ENCODE data around the gene GTF3C1.
A peak's percentile ranks its signal among the peaks of the same experiment; 100 is the strongest.
"Not testable (repeated sequence)": the region's sequence is repeated elsewhere in the genome, so short reads cannot be mapped to it uniquely, and the experiment has no call there.

GTF3C1 gene, protein sequence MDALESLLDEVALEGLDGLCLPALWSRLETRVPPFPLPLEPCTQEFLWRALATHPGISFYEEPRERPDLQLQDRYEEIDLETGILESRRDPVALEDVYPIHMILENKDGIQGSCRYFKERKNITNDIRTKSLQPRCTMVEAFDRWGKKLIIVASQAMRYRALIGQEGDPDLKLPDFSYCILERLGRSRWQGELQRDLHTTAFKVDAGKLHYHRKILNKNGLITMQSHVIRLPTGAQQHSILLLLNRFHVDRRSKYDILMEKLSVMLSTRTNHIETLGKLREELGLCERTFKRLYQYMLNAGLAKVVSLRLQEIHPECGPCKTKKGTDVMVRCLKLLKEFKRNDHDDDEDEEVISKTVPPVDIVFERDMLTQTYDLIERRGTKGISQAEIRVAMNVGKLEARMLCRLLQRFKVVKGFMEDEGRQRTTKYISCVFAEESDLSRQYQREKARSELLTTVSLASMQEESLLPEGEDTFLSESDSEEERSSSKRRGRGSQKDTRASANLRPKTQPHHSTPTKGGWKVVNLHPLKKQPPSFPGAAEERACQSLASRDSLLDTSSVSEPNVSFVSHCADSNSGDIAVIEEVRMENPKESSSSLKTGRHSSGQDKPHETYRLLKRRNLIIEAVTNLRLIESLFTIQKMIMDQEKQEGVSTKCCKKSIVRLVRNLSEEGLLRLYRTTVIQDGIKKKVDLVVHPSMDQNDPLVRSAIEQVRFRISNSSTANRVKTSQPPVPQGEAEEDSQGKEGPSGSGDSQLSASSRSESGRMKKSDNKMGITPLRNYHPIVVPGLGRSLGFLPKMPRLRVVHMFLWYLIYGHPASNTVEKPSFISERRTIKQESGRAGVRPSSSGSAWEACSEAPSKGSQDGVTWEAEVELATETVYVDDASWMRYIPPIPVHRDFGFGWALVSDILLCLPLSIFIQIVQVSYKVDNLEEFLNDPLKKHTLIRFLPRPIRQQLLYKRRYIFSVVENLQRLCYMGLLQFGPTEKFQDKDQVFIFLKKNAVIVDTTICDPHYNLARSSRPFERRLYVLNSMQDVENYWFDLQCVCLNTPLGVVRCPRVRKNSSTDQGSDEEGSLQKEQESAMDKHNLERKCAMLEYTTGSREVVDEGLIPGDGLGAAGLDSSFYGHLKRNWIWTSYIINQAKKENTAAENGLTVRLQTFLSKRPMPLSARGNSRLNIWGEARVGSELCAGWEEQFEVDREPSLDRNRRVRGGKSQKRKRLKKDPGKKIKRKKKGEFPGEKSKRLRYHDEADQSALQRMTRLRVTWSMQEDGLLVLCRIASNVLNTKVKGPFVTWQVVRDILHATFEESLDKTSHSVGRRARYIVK (N-terminal part only)

DNA sequence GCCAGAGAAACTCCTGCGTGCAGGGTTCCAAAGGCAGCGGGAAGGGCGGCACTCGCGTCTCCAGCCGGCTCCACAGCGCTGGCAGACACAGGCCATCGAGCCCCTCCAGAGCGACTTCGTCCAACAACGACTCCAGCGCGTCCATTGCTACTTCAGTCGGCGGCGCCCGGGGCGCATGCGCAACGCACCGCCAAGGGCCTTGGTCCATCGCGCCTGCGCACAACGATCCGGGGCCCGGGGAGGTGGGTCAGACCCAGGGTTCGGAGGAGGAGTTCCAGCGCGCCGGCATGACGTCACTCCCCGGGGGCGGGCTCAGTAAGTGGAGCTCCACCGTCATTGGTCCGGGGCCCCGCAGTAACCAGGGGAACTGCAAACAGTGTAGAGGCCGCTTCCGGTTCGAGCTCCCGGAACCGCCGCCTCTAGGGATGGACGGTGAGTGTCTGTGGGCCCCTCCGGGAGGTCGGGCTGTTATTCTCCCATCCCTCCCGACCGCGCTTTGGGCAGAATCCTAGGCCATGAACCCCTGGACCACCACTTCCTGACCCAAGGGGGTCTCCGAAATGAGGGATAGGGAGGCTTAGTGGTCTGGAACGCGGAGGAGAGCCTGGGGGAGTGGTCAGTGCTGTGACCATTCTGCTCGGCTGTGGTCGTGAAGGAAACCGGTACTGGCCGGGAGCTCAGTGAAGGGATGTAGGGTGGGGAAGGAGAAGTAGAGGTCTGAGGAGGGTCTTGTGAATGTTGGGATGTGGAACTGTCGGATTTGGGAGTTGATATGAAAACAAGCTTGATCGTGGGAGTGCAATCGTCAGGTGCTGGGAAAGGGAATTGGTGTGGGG, at the start of gene GTF3C1, which contains the start of gene KATNIP:
GTF3C1 (minus strand) TSS at position 168 of the 836 bp plus-strand sequence; CDS start at position 145, 23 bp downstream.
KATNIP (plus strand) TSS at position 399 of the 836 bp plus-strand sequence; CDS start at position 426, 27 bp downstream.
- DNase-seq (ENCODE audit: low read depth), result peak; percentile 96

DNA sequence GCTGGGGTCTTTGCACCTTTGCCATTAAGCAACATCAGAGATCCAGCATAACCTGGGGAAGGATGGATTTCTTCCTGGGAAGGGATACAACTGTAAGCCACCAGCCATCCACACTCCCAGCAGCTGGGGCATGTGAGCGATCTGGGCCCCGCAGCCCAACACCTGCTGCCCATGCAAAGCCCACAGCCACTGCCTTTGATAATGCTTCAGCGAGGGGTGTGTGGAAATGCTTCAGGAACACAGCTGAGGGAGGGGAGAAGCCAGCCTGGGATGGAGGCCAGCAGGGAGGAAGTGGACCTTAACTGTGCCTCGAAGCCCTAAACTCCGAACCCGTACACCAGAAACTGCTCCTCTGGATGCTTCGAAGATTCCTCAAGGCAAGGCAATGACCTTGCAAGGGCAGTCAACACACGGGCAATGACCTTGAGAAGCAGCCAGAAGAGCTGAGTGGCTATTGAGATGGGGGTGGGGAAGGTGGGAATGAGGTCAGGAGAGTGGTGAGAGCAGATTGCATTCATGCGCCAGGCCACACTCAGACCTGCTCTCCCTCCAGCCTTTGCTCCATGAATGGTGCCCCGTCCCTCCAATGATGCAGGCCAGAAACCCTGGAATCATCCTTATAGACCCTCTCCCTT, 49.3 kb upstream of the GTF3C1 start:
- DNase-seq (ENCODE audit: low read depth), result no peak

DNA sequence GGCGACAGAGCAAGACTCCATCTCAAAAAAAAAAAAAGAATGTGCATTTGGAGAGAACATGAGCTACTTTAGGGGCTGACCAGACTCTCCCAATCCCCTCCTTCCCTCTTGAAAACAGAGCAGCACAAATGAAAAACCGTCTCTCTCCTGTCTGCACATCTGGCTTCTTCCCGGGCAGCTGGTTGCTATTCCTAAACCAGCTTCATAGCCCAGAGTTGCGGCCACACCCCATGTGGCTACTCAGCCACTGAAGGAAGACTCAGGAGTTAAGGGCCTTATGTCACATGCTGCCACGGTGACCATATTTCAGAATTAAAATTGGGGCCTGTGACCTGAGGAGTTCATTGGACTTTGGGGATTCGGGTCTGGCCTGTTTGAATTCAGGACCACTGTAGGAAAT, 48.5 kb upstream of the GTF3C1 start:
- DNase-seq (ENCODE audit: low read depth), result no peak

DNA sequence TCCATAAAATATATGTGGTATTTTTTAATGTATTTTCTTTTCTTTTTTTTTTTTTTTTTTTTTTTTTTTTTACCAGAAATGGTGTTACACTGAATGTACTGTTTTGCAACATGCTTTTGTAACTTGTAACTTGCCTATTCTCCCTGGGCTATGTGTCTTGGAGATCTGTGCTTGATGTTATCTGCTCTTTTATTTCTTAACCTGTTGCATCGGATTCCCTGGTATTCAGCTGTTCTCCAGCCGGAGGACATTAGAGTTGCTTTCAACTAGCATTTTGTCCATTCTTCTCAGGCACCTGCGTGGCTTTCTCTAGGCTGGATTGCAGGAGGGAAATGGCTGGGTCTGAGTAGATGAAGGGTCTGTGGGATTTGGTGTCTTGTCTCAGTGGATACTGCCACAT, 47.6 kb upstream of the GTF3C1 start:
- no peak for DNase-seq (ENCODE audit: low read depth)

DNA sequence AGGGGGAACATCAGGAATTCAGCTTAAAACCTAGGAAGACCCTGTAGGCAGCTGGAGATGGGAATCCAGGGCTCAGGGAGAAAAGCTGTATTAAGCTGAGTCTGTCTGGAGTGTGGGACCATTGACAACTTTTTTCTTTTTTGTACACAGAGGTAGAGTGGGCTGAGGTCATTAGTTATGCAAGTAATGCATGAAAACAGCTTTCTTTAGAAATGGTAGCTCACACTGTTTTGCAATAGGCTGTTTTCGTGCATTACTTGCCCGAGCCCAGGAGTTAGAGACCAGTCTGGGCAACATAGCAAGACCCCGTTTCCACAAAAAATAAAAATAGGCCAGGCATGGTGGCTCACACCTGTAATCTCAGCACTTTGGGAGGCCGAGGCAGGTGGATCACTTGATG, 46.7 kb upstream of the GTF3C1 start:
- no peak for DNase-seq (ENCODE audit: low read depth)

DNA sequence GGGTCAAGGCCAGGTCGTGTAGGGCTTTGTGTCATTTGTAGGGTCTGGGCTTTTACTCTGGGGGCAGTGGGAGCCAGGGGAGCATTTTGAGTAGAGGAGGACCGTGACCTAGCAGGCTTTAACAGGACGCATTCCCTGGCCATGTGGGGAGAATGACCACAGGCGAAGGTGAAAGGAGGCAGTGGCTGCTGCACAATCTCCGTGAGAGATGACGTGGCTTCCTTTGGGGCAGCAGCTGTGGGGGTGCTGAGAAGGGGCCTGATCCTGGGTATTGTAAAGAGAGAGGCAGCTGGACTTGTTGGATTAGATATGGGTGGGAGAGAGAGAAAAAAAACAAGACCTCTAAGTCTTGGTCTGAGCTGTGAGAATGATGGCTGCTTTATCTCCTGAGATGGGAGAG, 46.3 kb upstream of the GTF3C1 start:
- DNase-seq (ENCODE audit: low read depth), result no peak

DNA sequence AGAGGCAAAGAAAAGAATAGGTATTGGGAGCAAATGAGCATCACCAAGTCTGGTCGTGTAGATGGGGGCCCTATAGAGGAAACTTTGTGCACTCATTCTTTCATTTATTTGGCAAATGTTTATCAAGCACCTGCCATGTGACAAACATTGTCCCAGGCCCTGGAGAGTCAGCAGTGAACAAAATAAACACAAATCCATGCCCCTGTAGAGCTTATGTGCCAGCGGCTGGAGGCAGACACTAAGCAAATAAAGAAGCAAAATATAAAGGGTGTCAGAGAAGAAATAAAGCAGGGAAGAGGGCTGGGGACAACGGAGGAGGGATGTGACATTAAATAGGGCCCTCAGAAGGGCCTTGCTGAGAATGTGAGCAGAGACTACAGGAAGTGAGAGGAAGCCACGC, 45.8 kb upstream of the GTF3C1 start:
- DNase-seq (ENCODE audit: low read depth), result no peak

DNA sequence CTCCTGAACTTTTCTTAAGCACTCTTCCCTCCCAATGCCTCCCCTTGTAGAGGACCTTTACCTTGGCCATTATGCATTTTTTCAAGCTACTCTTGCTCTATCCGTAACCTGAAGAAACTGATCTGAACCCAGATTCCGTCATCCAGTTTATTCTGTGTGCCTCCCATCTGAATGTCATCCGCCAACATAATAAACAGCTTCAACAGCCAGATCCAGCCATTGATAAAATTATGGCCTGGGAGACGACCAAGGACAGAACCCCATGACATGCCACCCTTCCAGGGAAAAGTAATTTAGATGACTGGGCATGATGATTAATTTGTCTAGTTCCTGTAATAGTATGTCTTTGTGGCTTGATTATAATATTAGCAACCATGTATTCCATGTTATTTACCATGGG, 42.1 kb upstream of the GTF3C1 start:
- DNase-seq (ENCODE audit: low read depth), result no peak

DNA sequence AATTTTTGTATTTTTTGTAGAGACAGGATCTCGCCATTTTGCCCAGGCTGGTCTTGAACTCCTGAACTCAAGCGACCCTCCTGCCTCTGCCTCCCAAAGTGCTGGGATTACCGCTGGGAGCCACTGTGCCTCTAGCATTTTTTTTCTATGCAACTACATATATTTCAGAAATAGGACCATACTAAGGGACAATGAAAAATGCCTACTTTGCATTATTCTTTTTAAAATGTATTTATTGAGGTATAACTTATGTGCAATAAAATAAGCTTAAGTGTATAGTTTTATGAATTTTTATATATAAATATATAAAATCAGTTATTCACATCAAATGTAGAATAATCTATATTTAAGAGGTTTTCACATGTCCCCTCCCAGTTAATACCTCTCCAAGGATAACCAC, 38.3 kb upstream of the GTF3C1 start:
- DNase-seq (ENCODE audit: low read depth), result no peak

DNA sequence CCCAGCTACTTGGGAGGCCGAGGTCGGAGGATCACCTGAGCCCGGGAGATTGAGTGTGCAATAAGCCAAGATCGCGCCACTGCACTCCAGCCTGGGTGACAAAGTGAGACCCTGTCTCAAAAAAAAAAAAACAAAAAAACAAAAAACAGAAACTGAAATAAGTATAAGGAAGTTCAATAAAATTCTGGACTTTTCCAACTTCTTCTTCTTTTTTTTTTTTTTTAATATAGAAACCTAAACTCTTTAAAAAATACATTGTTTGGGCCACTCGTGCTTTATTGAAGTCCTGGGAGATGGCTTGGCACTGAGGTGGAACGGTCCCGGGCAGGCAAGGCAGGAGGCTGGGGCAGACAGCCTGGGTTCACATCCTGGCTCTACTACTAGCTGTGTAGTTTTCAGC, 37.0 kb upstream of the GTF3C1 start:
- DNase-seq (ENCODE audit: low read depth), result no peak

DNA sequence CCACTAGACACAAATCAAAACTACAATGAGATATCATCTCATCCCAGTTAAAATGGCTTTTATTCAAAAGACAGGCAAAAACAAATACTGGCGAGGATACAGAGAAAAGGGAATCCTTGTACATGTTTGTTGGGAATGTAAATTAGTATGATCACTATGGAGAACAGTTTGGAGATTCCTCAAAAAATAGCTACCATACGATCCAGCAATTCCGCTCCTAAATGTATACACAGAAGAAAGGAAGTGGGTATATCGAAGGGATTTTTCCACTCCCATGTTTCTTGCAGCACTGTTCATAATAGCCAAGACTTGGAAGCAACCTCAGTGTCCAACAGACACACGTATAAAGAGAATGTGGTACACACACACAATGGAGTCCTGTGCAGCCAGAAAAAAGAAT, 35.5 kb upstream of the GTF3C1 start:
- no peak for DNase-seq (ENCODE audit: low read depth)

DNA sequence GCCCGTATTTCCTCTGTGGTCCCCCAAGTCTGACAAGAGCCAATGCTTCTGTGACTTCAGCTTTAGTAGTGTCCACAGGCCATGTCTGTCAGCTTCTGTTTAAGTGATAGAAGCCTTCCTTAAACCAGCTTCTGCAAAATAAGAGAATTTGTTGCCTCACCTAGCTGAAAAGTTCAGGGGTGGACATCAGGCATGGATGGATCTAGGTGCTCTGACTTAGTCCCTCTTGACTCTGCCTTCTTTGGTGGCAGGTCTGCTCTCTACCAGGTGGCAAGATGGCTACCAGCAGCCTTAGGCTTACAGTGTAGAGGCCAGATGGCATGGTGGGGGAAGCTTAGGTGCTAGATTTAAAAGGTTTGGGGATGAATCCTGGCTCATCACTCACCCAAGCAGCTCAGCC, 33.9 kb upstream of the GTF3C1 start:
- no peak for DNase-seq (ENCODE audit: low read depth)

DNA sequence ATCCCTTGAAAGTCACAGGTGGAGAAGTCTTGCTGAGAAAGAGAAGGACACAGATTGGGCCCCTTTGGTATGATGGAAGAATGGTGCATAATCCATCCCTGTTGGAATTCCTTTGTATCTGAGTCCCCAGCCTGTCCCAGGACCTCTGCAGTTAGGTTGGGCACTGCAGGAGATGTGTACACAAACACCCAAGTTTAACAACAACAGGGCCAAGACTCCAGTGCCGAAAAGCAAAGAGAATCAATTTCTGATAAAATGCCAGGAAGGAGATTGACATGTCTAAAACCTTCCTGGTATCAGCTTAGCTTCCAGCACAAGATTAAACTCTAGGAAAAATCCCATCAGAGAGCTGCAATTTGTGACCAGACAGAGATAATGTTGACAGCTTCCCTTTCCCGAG, 33.2 kb upstream of the GTF3C1 start:
- no peak for DNase-seq (ENCODE audit: low read depth)

DNA sequence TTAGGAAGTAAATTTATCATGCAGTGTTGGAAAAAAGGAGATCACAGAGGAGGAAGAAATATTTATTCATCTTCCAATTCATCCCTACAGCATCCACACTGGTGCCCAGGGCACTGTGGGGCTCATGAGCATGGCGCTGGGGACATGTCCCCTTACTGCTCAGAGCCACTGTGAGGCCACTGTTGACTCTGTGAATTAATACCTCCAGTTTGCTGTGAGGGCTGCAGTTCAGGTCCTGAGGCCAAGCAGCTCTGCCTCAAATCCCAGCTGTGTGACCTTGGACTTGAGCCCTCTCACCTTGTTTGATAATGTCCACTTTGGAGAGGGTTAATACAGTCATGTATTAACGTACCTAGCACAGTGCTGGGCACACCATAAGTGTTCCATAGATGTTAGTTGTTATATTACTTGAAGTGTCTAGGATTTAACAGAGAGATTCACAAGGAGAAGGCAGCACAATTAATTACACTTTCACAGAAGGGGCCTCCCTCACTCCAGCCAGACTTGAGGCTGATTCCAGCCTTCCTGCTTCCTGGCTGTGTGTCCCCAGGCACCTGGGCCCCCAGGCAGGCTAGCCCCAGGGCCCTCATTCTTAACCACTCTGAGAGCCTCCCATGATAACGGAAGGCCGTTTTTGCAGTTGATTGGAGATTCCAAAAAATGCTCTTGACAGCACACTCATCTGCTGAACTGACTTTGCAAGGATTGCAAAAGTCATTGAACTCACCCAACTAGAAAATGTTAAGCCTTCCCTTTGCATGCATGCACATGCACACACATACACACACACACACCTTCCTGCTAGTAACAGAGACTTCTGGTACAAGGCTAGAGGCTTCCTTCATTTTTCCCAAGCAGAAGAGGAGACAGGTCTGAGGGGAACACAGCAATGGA, 29.6 kb upstream of the GTF3C1 start:
- DNase-seq (ENCODE audit: low read depth), result no peak

DNA sequence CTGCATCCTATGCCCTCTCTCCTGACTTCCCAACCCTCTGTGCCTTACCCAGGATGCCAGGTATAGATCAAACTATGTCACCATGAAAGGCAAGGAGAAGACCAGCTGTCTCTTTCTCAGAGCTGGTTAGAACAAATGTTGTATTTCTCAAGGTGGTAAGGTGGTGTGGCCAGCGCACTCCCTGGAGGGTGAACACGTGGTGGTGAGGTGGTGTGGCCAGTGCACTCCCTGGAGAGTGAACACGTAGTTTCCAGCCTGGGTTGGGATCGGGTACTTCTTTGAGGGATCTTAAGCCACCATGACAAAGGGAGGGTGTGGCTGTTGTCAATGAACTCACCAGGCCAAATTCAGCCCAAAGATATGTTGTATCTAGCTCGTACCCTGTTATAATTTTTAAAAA, 27.0 kb upstream of the GTF3C1 start:
- no peak for DNase-seq (ENCODE audit: low read depth)

DNA sequence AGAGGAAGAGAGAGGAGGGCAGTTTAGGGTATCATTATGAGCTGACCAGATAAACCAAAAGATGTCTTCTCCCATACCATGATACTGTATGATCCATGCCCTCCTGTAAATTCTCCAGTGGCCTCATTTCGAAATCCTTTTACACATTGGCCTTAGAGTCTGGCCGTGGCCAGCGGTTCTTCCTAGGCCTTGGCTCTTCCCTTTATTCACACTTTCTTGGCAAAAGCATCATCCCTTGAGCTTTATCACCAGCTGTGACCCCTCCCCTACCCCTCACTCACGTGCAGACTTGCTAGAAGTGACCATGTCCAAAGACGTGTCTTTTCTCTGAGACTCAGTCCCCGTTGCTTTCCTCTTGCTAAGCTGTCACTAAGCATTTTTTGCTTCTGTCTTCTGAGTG, 23.0 kb upstream of the GTF3C1 start:
- DNase-seq (ENCODE audit: low read depth), result no peak

DNA sequence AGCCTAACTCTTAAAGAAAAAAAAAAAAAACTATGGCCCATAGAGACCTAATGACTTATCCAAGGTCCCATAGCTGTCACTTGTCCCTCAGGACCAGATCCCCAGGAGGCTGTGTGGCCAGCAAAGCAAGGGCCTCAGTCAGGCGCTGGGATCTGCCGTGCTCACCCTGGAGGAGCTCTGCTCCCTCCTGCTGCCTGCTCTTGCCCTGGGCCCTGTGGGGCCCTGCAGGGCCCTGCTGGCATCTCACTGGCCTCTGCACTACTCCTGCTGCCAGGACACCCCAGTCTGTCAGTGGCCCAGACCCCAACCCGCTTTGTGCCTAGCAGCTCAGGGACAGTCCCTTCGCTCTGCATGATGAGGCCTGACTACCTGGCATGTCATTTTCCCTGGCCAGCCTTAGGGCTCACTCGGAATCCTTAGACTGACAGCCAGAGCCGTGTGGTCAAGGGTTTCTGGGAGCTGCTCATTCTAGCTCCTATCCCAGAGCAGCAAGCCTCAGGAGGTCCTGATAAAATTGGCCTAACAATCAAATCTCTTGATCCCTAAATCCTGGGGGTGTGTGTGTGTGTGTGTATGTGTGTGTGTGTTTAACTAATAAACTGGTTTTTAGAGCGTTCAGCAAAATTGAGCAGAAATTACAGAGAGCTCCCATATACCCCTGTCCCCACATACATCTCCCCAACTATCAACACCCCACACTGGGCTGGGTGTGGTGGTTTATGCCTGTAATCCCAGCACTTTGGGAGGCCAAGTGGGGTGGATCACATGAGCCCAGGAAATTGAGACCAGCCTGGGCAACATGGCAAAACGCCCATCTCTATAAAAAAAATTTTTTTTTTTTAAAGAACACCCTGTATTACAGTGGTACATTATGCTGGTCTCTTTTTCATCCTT, 22.0 kb upstream of the GTF3C1 start:
- DNase-seq (ENCODE audit: low read depth), result no peak

DNA sequence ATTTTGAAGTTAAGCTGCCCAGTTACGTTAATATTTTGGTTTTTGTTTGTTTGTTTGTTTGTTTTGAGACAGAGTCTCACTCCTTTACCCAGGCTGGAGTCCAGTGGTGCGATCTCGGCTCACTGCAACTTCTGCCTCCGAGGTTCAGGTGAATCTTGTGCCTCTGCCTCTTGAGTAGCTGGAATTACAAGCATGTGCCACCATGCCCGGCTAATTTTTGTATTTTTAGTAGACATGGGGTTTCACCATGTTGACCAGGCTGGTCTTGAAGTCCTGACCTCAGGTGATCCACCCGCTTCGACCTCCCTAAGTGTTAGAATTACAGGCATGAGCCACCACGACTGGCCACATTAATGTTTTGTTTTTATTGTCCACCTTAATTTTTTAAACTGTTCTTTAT, 21.3 kb upstream of the GTF3C1 start:
- not testable (repeated sequence) for DNase-seq (ENCODE audit: low read depth)

DNA sequence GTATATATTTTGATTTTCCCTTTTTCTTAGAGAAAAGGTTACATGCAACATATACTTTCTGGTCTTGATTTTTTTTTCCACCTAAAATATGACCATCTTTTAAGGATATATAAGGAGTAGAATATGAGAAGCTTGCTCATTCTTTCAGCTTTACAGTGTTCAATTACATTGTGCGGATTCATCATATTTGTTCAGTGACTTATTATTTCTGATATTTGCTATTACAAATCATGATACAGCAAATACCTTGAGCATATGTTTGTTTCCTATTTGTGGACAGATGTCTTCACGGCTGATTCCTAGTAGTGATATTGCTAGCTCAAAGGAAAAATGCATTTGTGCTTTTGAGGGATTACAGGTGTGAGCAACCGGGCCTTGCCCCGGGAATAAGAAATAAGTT, 18.4 kb upstream of the GTF3C1 start:
- DNase-seq (ENCODE audit: low read depth), result no peak

Data from CMK (cell line).